OCI-LY7 (cell line): ENCODE measurements around the gene NFYC. TPM values are rescaled to one million over a fixed set of nuclear protein-coding genes. Genes with fewer than 3 reads are reported as not detected.

ENCODE experiments used
- BruUV-seq: library from RNA; stranded (reverse); fragments of 400-500 nt; replicated peaks from 2 replicates; lab custom pipeline; 2021; lab: Mats Ljungman, UMichigan
- CTCF ChIA-PET: fragments of 300-600 bp; sonication (Branson Sonifier 250); formaldehyde crosslinking; loops from one replicate; lab custom pipeline; 2022; ENCODE audit warnings: antibody characterized with exemption; ENCODE audit not compliant: unreplicated experiment; lab: Charles Lee
- POLR2A ChIA-PET: fragments of 300-600 bp; sonication (Branson Sonifier 250); formaldehyde crosslinking; loops from one replicate; lab custom pipeline; 2022; ENCODE audit warnings: antibody characterized with exemption; lab: Charles Lee
- DNase-seq: peaks from one replicate; pipeline ENCODE4 v3.0.0-alpha.2; 2015; ENCODE audit warnings: low spot score
- H2AFZ ChIP-seq: fragments of 200-600 bp; sonication (generic), shearing (Covaris generic); 2 replicates; pipeline ENCODE4 v1.6.1; 2014; ENCODE audit warnings: mild to moderate bottlenecking, antibody characterized with exemption, low read length, moderate library complexity
- H3K27ac ChIP-seq: fragments of 200-600 bp; sonication (generic); 2 replicates; pipeline ENCODE4 v1.5.1; 2014; ENCODE audit warnings: mixed run types, low read depth, mild to moderate bottlenecking, moderate library complexity, low read length, inconsistent platforms; ENCODE audit not compliant: poor library complexity, severe bottlenecking
- H3K36me3 ChIP-seq: fragments of 200-600 bp; sonication (generic); 2 replicates; pipeline ENCODE4 v1.6.1; 2014; ENCODE audit warnings: mild to moderate bottlenecking, antibody characterized with exemption, low read length, moderate library complexity, mixed read lengths; ENCODE audit not compliant: insufficient read depth
- H3K4me1 ChIP-seq: fragments of 200-600 bp; sonication (generic); 2 replicates; pipeline ENCODE4 v1.5.1; 2014; ENCODE audit warnings: mild to moderate bottlenecking, low read length; ENCODE audit not compliant: insufficient read depth, poor library complexity, severe bottlenecking
- H3K4me2 ChIP-seq: fragments of 200-600 bp; sonication (generic); 2 replicates; pipeline ENCODE4 v1.6.1; 2014; ENCODE audit warnings: mild to moderate bottlenecking, low read length
- H3K4me3 ChIP-seq: fragments of 200-600 bp; sonication (generic); 2 replicates; pipeline ENCODE4 v1.5.1; 2014; ENCODE audit warnings: mild to moderate bottlenecking, low read depth, low read length; ENCODE audit not compliant: poor library complexity, severe bottlenecking
- H3K79me2 ChIP-seq: fragments of 200-600 bp; sonication (generic); 2 replicates; pipeline ENCODE4 v1.6.1; 2016; ENCODE audit warnings: low read depth, mild to moderate bottlenecking, low read length, moderate library complexity, mixed read lengths; ENCODE audit not compliant: insufficient read depth
- H3K9me2 ChIP-seq: fragments of 200-600 bp; sonication (generic); 2 replicates; pipeline ENCODE4 v1.6.1; 2016; ENCODE audit warnings: mild to moderate bottlenecking, low read length, mixed read lengths; ENCODE audit not compliant: insufficient read depth
- H3K9me3 ChIP-seq: fragments of 200-600 bp; sonication (generic); 2 replicates; pipeline ENCODE4 v1.6.1; 2014; ENCODE audit warnings: mild to moderate bottlenecking, mixed run types, low read length, mixed read lengths
- H4K20me1 ChIP-seq: fragments of 200-600 bp; sonication (generic); 2 replicates; pipeline ENCODE4 v1.6.1; 2014; ENCODE audit warnings: mild to moderate bottlenecking, antibody characterized with exemption, low read length, moderate library complexity, mixed read lengths; ENCODE audit not compliant: insufficient read depth
- CTCF ChIP-seq: fragments of 200-600 bp; sonication (generic); conservative IDR thresholded peaks from 2 replicates; pipeline ENCODE4 v1.5.1; 2014; ENCODE audit warnings: mild to moderate bottlenecking, antibody characterized with exemption, low read length, moderate library complexity, mixed read lengths
- EZH2phosphoT487 ChIP-seq: fragments of 200-600 bp; sonication (generic); IDR thresholded peaks from 2 replicates; pipeline ENCODE4 v1.6.1; 2018; ENCODE audit warnings: low read depth, borderline replicate concordance, mild to moderate bottlenecking, mixed run types, antibody characterized with exemption, low read length, moderate library complexity, mixed read lengths
- intact Hi-C: fragments of 100-400 bp; cut with micrococcal nuclease; formaldehyde crosslinking; loops from one replicate; pipeline ENCODE4 v1.10.0; 2022; ENCODE audit not compliant: unreplicated experiment
- total RNA-seq, 2 experiments: library from RNA; depleted of rRNA in 1 of 2; stranded (reverse); fragments of >200 nt in 1 of 2; shearing (Covaris generic) in 1 of 2; gene quantifications; 2 replicates each; pipeline ENCODE4 v1.2.3, GENCODE V29; 2014 to 2022

The NFYC gene
- total RNA-seq, 2 experiments from 2014 or later = 39.1 to 71.0 TPM

DNA sequence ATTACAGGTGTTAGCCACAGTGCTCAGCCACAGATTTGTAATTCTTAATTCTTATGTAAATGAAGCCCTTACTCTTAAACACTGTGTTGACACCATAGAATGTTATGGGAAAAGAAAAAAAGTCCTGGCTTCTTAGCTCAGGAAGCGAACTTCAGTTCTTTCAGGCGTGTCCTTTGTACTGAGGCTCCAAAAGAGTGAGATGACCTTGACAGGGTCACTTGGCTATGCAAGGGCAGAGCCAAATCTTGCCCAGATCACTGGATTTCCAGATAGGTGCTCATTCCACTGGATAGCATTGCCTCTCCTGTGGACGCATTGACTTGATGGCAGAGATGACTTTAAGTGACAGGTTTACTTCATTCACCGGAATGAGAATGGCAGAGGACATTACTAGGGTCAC is 4.8 kb downstream of the NFYC start:
- Histone ChIP-seq H3K9me2 (no peaks in the 10 kb centered on the region), H3K27ac (no peak overlapping the region), H3K9me3 (no peaks in the 10 kb centered on the region), H3K4me3 (no peak overlapping the region), H3K4me1 (peaks cover 69% of the 10 kb centered on the region), H4K20me1 (peaks cover 14% of the 10 kb centered on the region; the same call in 1 of the 2 replicates), H2AFZ (no peak overlapping the region), H3K79me2 (peaks cover 92% of the 10 kb centered on the region), H3K36me3 (peaks cover 20% of the 10 kb centered on the region), H3K4me2 (peak overlapping the region; percentile 29; the same call in 1 of the 2 replicates)
- CTCF ChIA-PET = no interaction called here
- DNase-seq = no peak
- intact Hi-C loops = loop anchor here (10.0 kb wide), 1 partner anchor 311 kb away; no protein-coding TSS in a partner anchor
- POLR2A ChIA-PET = interaction anchor here (1.1 kb wide), 1 partner anchor 12 kb away, joined by 4 read pairs; no protein-coding TSS in a partner anchor
- TF ChIP-seq EZH2phosphoT487 (no peak), CTCF (no peak)
- no TSS peak for BruUV-seq

DNA sequence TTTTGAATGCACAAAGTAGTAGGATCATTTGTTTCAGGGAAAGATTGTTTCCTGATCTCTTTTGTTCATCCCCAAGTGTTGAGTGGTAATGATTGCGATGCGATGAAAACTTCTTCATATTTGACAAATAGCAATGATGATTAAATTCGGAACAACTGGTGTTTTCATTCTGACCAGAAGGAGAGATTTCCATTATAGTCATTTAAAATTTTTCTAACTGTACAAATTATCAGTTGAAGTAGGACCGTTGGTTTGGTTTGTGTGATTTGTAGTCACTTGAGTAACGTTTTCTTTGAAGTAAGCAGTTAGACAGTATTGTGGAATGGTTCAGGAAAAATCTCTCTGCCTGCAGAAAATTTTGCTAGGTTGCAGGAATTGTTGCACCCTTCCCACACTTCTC is 5.9 kb downstream of the NFYC start:
- peaks cover 20% of the 10 kb centered on the region for H3K36me3 ChIP-seq
- no peak overlapping the region for H2AFZ ChIP-seq
- peaks cover 100% of the 10 kb centered on the region for H3K79me2 ChIP-seq
- H3K4me2 ChIP-seq = peak overlapping the region; percentile 29; the same call in 1 of the 2 replicates
- no peak for DNase-seq
- ChIA-PET CTCF (no interaction called here), POLR2A (interaction anchor here (0.7 to 1.1 kb wide), 2 partner anchors 14 to 145 kb away, joined by 3 read pairs; no protein-coding TSS in a partner anchor)
- intact Hi-C loops = loop anchor here (10.0 kb wide), 1 partner anchor 313 kb away; no protein-coding TSS in a partner anchor
- no peak overlapping the region for H3K27ac ChIP-seq
- H3K9me3 ChIP-seq = no peaks in the 10 kb centered on the region
- H3K9me2 ChIP-seq = no peaks in the 10 kb centered on the region
- H3K4me3 ChIP-seq = no peak overlapping the region
- peaks cover 14% of the 10 kb centered on the region; the same call in 1 of the 2 replicates for H4K20me1 ChIP-seq
- no peak for TF ChIP-seq CTCF
- no peak for TF ChIP-seq EZH2phosphoT487
- peaks cover 80% of the 10 kb centered on the region for H3K4me1 ChIP-seq
- no TSS peak for BruUV-seq

DNA sequence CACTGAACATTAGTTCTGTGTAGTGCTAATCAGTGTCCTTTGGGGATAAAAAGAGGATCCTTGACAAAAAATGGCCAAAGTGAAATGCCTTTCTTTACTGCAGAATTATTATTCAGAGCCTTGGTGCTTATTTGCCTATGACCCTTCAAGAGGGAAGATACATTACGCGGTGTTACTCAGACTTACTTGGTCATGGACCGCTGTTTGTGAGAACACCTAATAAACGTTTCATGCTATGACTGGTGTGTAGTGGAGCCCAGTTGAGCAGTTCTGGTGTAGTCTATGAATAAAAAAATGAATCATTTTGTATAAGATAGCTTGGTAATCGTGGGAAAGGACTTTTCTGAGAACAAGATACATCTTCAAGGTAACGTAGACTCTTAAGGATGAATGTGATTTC is 8.3 kb downstream of the NFYC start:
- no peak for DNase-seq
- CTCF ChIA-PET = no interaction called here
- Histone ChIP-seq H3K4me1 (peaks cover 83% of the 10 kb centered on the region), H3K9me2 (no peaks in the 10 kb centered on the region), H3K9me3 (no peaks in the 10 kb centered on the region), H3K79me2 (peaks cover 100% of the 10 kb centered on the region), H3K4me3 (no peak overlapping the region), H3K27ac (peak overlapping the region; percentile 19), H3K36me3 (peaks cover 17% of the 10 kb centered on the region), H4K20me1 (peaks cover 8% of the 10 kb centered on the region; the same call in 1 of the 2 replicates), H3K4me2 (peak overlapping the region; percentile 31; the same call in 1 of the 2 replicates), H2AFZ (no peak overlapping the region)
- no peak for TF ChIP-seq EZH2phosphoT487
- intact Hi-C loops = loop anchor here (10.0 kb wide), 1 partner anchor 315 kb away; no protein-coding TSS in a partner anchor
- BruUV-seq = no TSS peak
- POLR2A ChIA-PET = interaction anchor here (1.1 to 15.4 kb wide), 2 partner anchors 8 to 22 kb away, joined by 3 to 168 read pairs; partner anchors contain the start of gene NFYC
